DND-41 (cell line): ENCODE data around the gene MAP4K1.
"Not testable (repeated sequence)": the region's sequence is repeated elsewhere in the genome, so short reads cannot be mapped to it uniquely, and the experiment has no call there.

Experiments used
- ATAC-seq: fragments of 200-7000 bp; cut with Tn5 transposase; 3 replicates; pipeline ENCODE4 v1.9.1; 2021; ENCODE audit warnings: low read depth; ENCODE audit not compliant: insufficient read depth
- DNase-seq: peaks from one replicate; pipeline ENCODE4 v3.0.0-alpha.2; 2020
- H2AFZ ChIP-seq: 2 replicates; pipeline ENCODE4 v1.6.0; 2012; ENCODE audit warnings: low read depth, low read length
- H3K27ac ChIP-seq: 2 replicates; pipeline ENCODE4 v1.5.1; 2012; ENCODE audit warnings: low read length, inconsistent platforms
- H3K27me3 ChIP-seq: fragments of 200-600 bp; sonication (generic); 2 replicates; pipeline ENCODE4 v1.6.0; 2012; ENCODE audit warnings: low read length, mild to moderate bottlenecking, inconsistent platforms; ENCODE audit not compliant: insufficient read depth, poor library complexity
- H3K36me3 ChIP-seq: 2 replicates; pipeline ENCODE4 v1.5.1; 2012; ENCODE audit warnings: low read length, inconsistent platforms; ENCODE audit not compliant: insufficient read depth
- H3K4me1 ChIP-seq: 2 replicates; pipeline ENCODE4 v1.5.1; 2012; ENCODE audit warnings: mild to moderate bottlenecking, low read length; ENCODE audit not compliant: insufficient read depth
- H3K4me2 ChIP-seq: 2 replicates; pipeline ENCODE4 v1.6.0; 2012; ENCODE audit warnings: mild to moderate bottlenecking, moderate library complexity, low read length, inconsistent platforms; ENCODE audit not compliant: insufficient read depth
- H3K4me3 ChIP-seq, 2 experiments: fragments of 200-600 bp in 1 of 2; shearing (Covaris generic) in 1 of 2; 2 replicates each; pipeline ENCODE4 v1.5.1; 2012 to 2016; ENCODE audit warnings: inconsistent platforms in 2 of 2, low read length in 2 of 2, mild to moderate bottlenecking in 2 of 2, low read depth in 1 of 2, moderate library complexity in 1 of 2
- H3K79me2 ChIP-seq: 2 replicates; pipeline ENCODE4 v1.6.0; 2012; ENCODE audit warnings: low read length, inconsistent platforms; ENCODE audit not compliant: insufficient read depth
- H3K9ac ChIP-seq: 2 replicates; pipeline ENCODE4 v1.6.0; 2012; ENCODE audit warnings: low read depth, mild to moderate bottlenecking, inconsistent platforms, low read length, moderate library complexity
- H3K9me3 ChIP-seq: 2 replicates; pipeline ENCODE4 v1.5.1; 2012; ENCODE audit warnings: low read length, moderate library complexity, mild to moderate bottlenecking, inconsistent platforms; ENCODE audit not compliant: insufficient read depth, severe bottlenecking
- H4K20me1 ChIP-seq: 2 replicates; pipeline ENCODE4 v1.6.0; 2012; ENCODE audit warnings: low read length; ENCODE audit not compliant: insufficient read depth
- CTCF ChIP-seq: IDR thresholded peaks from 2 replicates; pipeline ENCODE4 v1.5.1; 2012; ENCODE audit warnings: borderline replicate concordance, low read length, moderate library complexity, mild to moderate bottlenecking; ENCODE audit not compliant: poor library complexity, severe bottlenecking; ENCODE audit errors: extremely low read depth
- EZH2 ChIP-seq: IDR thresholded peaks from 3 replicates; pipeline ENCODE4 v1.6.1; 2012; ENCODE audit warnings: borderline replicate concordance, low read depth, mild to moderate bottlenecking, moderate library complexity, low read length, inconsistent platforms; ENCODE audit not compliant: severe bottlenecking

Gene MAP4K1

DNA sequence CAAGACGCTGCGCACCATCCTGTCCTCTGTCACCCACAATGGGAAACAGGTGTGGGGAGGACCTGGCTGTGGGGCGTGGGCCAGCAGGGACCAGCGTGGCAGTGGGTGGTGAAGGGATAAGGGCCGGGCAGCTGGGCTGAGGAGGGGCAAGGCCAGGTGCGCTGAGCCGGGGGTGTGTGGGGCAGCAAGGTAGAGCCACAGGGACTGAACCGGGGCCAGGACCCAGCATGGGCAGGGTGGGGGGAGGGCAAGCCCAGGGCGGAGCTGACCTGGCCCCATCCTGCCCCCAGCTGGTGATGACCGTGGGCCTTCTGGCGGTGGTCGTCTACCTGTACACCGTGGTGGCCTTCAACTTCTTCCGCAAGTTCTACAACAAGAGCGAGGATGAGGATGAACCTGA is 37.7 kb downstream of the MAP4K1 start:
- no peak overlapping the region for H3K9ac ChIP-seq
- H3K4me1 ChIP-seq: no peaks in the 10 kb centered on the region
- no peak overlapping the region for H3K4me2 ChIP-seq
- H3K36me3 ChIP-seq: no peaks in the 10 kb centered on the region
- H3K9me3 ChIP-seq: no peaks in the 10 kb centered on the region
- H2AFZ ChIP-seq: no peak overlapping the region
- no peaks in the 10 kb centered on the region for H4K20me1 ChIP-seq
- no peak overlapping the region for H3K27ac ChIP-seq
- ATAC-seq (no peak), DNase-seq (no peak)
- H3K27me3 ChIP-seq: no peaks in the 10 kb centered on the region
- no peak for TF ChIP-seq EZH2
- TF ChIP-seq CTCF: no peak
- no peaks in the 10 kb centered on the region for H3K79me2 ChIP-seq
- no peak overlapping the region for H3K4me3 ChIP-seq

DNA sequence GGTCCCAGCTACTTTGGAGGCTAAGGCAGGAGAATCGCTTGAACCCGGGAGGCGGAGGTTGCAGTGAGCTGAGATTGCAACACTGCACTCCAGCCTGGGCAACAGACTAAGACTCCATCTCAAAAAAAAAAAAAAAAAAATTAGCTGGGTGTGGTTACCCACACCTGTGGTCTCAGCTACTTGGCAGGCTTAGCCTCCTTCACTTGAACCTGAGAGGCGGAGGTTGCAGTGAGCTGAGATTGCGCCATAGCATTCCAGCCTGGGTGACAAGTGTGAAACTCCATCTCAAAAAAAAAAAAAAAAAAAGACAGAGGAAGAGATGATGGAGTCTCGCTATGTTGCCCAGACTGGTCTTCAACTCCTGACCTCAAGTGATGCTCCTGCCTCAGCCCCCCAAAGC is 38.4 kb downstream of the MAP4K1 start:
- not testable (repeated sequence) for ATAC-seq, H3K4me1 ChIP-seq, DNase-seq, H3K4me3 ChIP-seq, H3K4me2 ChIP-seq, H2AFZ ChIP-seq, H3K79me2 ChIP-seq, H3K36me3 ChIP-seq, H3K9ac ChIP-seq, H4K20me1 ChIP-seq, H3K27ac ChIP-seq, H3K27me3 ChIP-seq, H3K9me3 ChIP-seq

- Histone ChIP-seq H2AFZ (no peak overlapping the region), H3K79me2 (no peaks in the 10 kb centered on the region), H3K4me2 (no peak overlapping the region), H3K9me3 (no peaks in the 10 kb centered on the region), H3K9ac (no peak overlapping the region), H3K4me1 (no peaks in the 10 kb centered on the region), H3K27ac (no peak overlapping the region), H4K20me1 (no peaks in the 10 kb centered on the region), H3K4me3 (no peak overlapping the region), H3K27me3 (no peaks in the 10 kb centered on the region), H3K36me3 (no peaks in the 10 kb centered on the region)
- TF ChIP-seq CTCF (no peak), EZH2 (no peak)
- ATAC-seq (no peak), DNase-seq (no peak)
These were observed 39.9 kb downstream of the MAP4K1 start for GRCh38 chr19:38577826-38578225.

GRCh38 chr19:38571682-38572081 is 46.1 kb downstream of the MAP4K1 start:
- Histone ChIP-seq H3K4me3 (no peak overlapping the region), H2AFZ (no peak overlapping the region), H3K27ac (no peak overlapping the region), H3K9me3 (no peaks in the 10 kb centered on the region), H3K9ac (no peak overlapping the region), H3K4me1 (no peaks in the 10 kb centered on the region), H3K79me2 (no peaks in the 10 kb centered on the region), H4K20me1 (no peaks in the 10 kb centered on the region; the same call in 1 of the 2 replicates), H3K36me3 (no peaks in the 10 kb centered on the region), H3K4me2 (no peak overlapping the region), H3K27me3 (no peaks in the 10 kb centered on the region)
- ATAC-seq (no peak), DNase-seq (no peak)
- no peak for TF ChIP-seq CTCF
- TF ChIP-seq EZH2: no peak
